ENCODE data around the gene MPO. TPM values are rescaled to one million over a fixed set of nuclear protein-coding genes. Genes with fewer than 3 reads are reported as not detected.

The MPO gene
- polyA plus RNA-seq, 6 donors from 2014 or later = 0.12 to 0.29 TPM; not detected in 4

GRCh38 chr17:58289869-58290268, 9.1 kb upstream of the MPO start:
- peaks cover 11 to 15% (median 11%) of the 10 kb centered on the region in 3 donors for H3K27me3 Mint-ChIP-seq
- H3K9me3 Mint-ChIP-seq = peaks cover 0 to 10% (median 4%) of the 10 kb centered on the region in 7 donors
- DNase-seq = no peak
- H3K36me3 Mint-ChIP-seq = peaks cover 0 to 3% of the 10 kb centered on the region in 2 donors
- no peaks in the 10 kb centered on the region for H3K4me1 Mint-ChIP-seq
- H3K4me3 Mint-ChIP-seq = no peak overlapping the region
- no peak overlapping the region for H3K27ac Mint-ChIP-seq
- ATAC-seq (ENCODE audit: low read depth in 2 of 2) = no peak

- peaks cover 0 to 4% (median 0%) of the 10 kb centered on the region in 3 donors for H3K4me1 Mint-ChIP-seq
- no peak overlapping the region for H3K4me3 Mint-ChIP-seq
- H3K36me3 Mint-ChIP-seq = peaks cover 3 to 7% of the 10 kb centered on the region in 2 donors
- no peaks in the 10 kb centered on the region for H3K9me3 Mint-ChIP-seq
- ATAC-seq (ENCODE audit: low read depth in 2 of 2) = no peak
- no peak overlapping the region for H3K27ac Mint-ChIP-seq
- DNase-seq = no peak
- peaks cover 9 to 29% (median 11%) of the 10 kb centered on the region in 3 donors for H3K27me3 Mint-ChIP-seq
These were observed 4.7 kb upstream of the MPO start for GRCh38 chr17:58285422-58285810.

- H3K36me3 Mint-ChIP-seq = peaks cover under 1 to 7% of the 10 kb centered on the region in 2 donors
- peaks cover 0 to 4% (median under 1%) of the 10 kb centered on the region in 3 donors for H3K4me1 Mint-ChIP-seq
- H3K27me3 Mint-ChIP-seq = peaks cover 9 to 35% (median 11%) of the 10 kb centered on the region in 3 donors
- no peaks in the 10 kb centered on the region for H3K9me3 Mint-ChIP-seq
- no peak overlapping the region for H3K4me3 Mint-ChIP-seq
- peak overlapping the region in 1 of 6 donors; percentile 22 for H3K27ac Mint-ChIP-seq
- no peak for ATAC-seq (ENCODE audit: low read depth in 2 of 2)
- DNase-seq = no peak
These were observed 4.1 kb upstream of the MPO start for GRCh38 chr17:58284613-58285421.

DNA sequence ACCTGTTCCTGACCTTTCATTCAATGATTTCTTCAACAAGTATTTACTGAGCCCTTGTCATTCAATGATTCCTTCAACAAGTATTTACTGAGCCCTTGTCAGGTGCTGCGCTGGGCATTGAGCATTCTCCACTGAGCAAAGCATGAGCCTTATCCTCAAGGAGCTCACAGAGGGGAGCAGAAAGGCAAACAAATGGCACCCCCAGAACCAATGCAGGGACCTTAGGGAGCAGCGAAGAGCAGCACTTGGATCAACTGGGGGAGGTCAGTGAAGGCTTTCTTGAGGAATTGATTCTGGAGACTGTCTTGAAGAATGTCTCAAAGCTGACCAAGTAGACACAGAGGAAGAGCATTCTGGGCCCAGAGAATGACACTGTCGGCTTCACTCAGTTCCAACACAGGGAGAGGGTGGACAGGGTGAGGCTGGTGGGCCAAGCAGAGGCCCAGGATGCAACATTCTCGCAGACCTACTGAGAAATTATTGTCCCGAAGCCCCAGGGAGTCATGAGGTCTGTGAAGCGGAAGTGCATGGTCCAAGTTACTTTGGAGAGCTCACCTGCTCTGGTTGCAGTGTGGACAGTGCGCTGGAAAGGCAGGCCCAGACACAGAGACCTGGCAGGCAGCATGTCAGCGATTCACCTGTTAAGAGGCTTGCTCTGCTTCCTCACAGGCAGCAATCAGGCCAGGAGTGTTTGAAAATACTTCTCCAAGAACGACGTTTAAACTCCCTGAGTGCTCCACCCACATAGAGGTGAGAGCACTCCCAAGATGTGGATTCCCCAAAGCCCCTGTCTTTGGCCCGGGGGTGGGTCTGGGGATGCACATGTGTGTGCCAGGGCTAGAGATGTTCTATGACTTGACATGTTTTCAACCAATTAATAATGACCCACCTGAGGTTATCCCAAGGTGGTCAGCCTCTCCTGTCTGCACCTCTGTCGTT, 3.2 kb upstream of the MPO start:
- no peak for ATAC-seq (ENCODE audit: low read depth in 2 of 2)

GRCh38 chr17:58282442-58282841, 1.7 kb upstream of the MPO start:
- H3K27me3 Mint-ChIP-seq = peaks cover 9 to 50% (median 23%) of the 10 kb centered on the region in 3 donors
- peaks cover 4 to 7% (median 4%) of the 10 kb centered on the region in 3 donors for H3K4me1 Mint-ChIP-seq
- ATAC-seq (ENCODE audit: low read depth in 2 of 2) (no peak), DNase-seq (no peak)
- H3K4me3 Mint-ChIP-seq = no peak overlapping the region
- H3K36me3 Mint-ChIP-seq = peaks cover 0 to 7% of the 10 kb centered on the region in 2 donors
- H3K27ac Mint-ChIP-seq = no peak overlapping the region
- H3K9me3 Mint-ChIP-seq = no peaks in the 10 kb centered on the region

More for the DNA sequence above, 3.2 kb upstream of the MPO start:
- no peak for DNase-seq
- H3K27ac Mint-ChIP-seq = peak overlapping the region in 1 of 6 donors; percentile 87
- peaks cover 0 to 4% (median 4%) of the 10 kb centered on the region in 3 donors for H3K4me1 Mint-ChIP-seq
- H3K36me3 Mint-ChIP-seq = peaks cover 0 to 7% of the 10 kb centered on the region in 2 donors
- H3K4me3 Mint-ChIP-seq = no peak overlapping the region
- no peaks in the 10 kb centered on the region for H3K9me3 Mint-ChIP-seq
- H3K27me3 Mint-ChIP-seq = peaks cover 10 to 41% (median 11%) of the 10 kb centered on the region in 3 donors

DNA sequence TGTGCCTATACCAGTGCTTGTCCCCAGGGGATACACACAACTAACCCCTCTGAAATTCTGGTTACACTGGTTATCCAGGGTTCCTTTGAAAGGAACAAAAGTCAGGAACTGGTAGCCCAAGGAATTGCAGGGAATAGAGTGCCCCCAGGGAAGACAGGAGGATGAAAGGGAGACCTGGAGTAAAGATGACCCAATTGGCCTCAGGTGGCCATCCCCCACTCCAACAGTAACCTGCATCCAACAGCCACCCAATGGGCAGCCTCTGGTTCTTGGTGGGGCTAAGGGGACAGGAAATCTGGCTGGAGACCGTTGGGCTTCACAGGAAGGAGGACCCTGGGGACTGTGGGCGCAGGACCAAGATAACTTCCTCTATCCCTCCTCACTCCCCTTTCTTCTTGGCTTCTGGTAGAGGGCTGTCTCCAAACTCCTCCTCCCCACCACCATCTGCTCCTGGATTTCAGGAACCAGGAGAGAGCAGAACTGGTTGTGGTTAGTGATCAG, 826 bp upstream of the MPO start:
- ATAC-seq (ENCODE audit: low read depth in 2 of 2) (no peak), DNase-seq (no peak)
- H3K36me3 Mint-ChIP-seq = peaks cover 0 to 7% of the 10 kb centered on the region in 2 donors
- no peak overlapping the region for H3K27ac Mint-ChIP-seq
- no peak overlapping the region for H3K4me3 Mint-ChIP-seq
- H3K4me1 Mint-ChIP-seq = peaks cover 4 to 7% (median 4%) of the 10 kb centered on the region in 3 donors
- H3K27me3 Mint-ChIP-seq = peaks cover 4 to 50% (median 23%) of the 10 kb centered on the region in 3 donors
- no peaks in the 10 kb centered on the region for H3K9me3 Mint-ChIP-seq

DNA sequence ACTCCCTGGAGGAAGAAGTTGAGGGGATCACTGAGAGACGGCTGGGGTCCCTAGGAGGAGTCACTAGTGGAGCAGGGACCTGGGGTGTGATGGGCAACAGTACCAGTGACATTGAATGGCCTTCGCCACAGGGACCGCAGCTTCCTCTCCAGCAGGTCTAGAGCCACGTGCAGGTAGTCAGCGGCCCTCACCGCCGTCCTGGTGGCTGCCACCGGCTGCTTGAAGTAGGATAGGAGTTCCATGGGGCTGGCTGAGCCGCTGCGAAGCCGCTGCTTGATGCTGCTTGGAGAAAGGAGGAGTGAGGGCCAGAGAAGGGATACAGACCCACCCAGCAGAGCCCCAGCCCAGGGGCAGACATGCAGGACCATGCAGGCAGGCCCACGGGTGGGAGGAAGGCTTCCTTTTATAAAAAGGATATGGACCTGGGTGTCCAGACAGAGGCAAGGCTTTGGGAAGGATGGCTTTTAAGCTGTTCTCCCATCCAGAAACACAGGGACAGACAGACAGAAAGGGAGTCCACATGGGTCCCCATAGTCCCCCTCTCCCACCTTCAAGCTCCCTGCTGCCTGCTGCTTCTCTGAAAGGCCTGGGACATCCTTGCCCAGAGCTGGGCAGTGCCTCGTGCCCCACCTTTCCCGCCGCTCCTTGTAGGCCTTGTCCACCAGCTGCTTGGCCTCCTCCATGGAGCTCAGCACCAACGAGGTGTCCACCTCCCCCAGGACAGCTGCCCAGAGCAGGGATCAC, 827 bp downstream of the MPO start:
- ATAC-seq (ENCODE audit: low read depth in 2 of 2) (no peak), DNase-seq (no peak)
- Mint-ChIP-seq H3K27me3 (peaks cover 0 to 54% (median 23%) of the 10 kb centered on the region in 3 donors), H3K4me1 (peaks cover 4 to 7% (median 4%) of the 10 kb centered on the region in 3 donors), H3K4me3 (peak overlapping the region in 1 of 8 donors; percentile 37), H3K9me3 (no peaks in the 10 kb centered on the region), H3K27ac (peak overlapping the region in 4 of 6 donors; percentile 51 to 95 (median 72)), H3K36me3 (peaks cover 0 to 7% of the 10 kb centered on the region in 2 donors)

- H3K36me3 Mint-ChIP-seq = peaks cover 0 to 7% of the 10 kb centered on the region in 2 donors
- H3K9me3 Mint-ChIP-seq = no peaks in the 10 kb centered on the region
- peaks cover 4 to 7% (median 4%) of the 10 kb centered on the region in 3 donors for H3K4me1 Mint-ChIP-seq
- no peak overlapping the region for H3K4me3 Mint-ChIP-seq
- ATAC-seq (ENCODE audit: low read depth in 2 of 2) = no peak
- H3K27me3 Mint-ChIP-seq = peaks cover 0 to 46% (median 23%) of the 10 kb centered on the region in 3 donors
- H3K27ac Mint-ChIP-seq = no peak overlapping the region
- DNase-seq = no peak
These were observed 1.6 kb downstream of the MPO start for GRCh38 chr17:58279016-58279711.

GRCh38 chr17:58278661-58279015, 2.1 kb downstream of the MPO start:
- Mint-ChIP-seq H3K9me3 (no peaks in the 10 kb centered on the region), H3K27ac (peak overlapping the region in 2 of 6 donors; percentile 32 to 65), H3K4me3 (no peak overlapping the region), H3K4me1 (peaks cover 4 to 5% (median 4%) of the 10 kb centered on the region in 3 donors), H3K27me3 (peaks cover 0 to 44% (median 18%) of the 10 kb centered on the region in 3 donors), H3K36me3 (peaks cover 0 to 4% of the 10 kb centered on the region in 2 donors)
- DNase-seq (no peak), ATAC-seq (ENCODE audit: low read depth in 2 of 2) (no peak)

- Mint-ChIP-seq H3K4me3 (no peak overlapping the region), H3K4me1 (peaks cover 3 to 4% (median 4%) of the 10 kb centered on the region in 3 donors), H3K9me3 (no peaks in the 10 kb centered on the region), H3K27me3 (peaks cover 0 to 41% (median 14%) of the 10 kb centered on the region in 3 donors), H3K36me3 (no peaks in the 10 kb centered on the region), H3K27ac (peak overlapping the region in 2 of 6 donors; percentile 32 to 92)
- ATAC-seq (ENCODE audit: low read depth in 2 of 2) (no peak), DNase-seq (no peak)
These were observed 2.7 kb downstream of the MPO start for GRCh38 chr17:58277802-58278595.

GRCh38 chr17:58277107-58277801, 3.5 kb downstream of the MPO start:
- DNase-seq (no peak), ATAC-seq (ENCODE audit: low read depth in 2 of 2) (no peak)
- Mint-ChIP-seq H3K4me1 (peaks cover 3 to 4% (median 4%) of the 10 kb centered on the region in 3 donors), H3K27me3 (peaks cover 0 to 47% (median 14%) of the 10 kb centered on the region in 3 donors), H3K36me3 (no peaks in the 10 kb centered on the region), H3K4me3 (peak overlapping the region in 1 of 8 donors; percentile 6), H3K9me3 (peaks cover 0 to 1% (median 0%) of the 10 kb centered on the region in 7 donors), H3K27ac (no peak overlapping the region)

All from naive B cell (primary cell).